Kasumi-1 (cell line): Measurements from ENCODE around the gene FHL2.

Experiments
- DNase-seq, 2 experiments: peaks; one replicate each; lab custom pipeline; 2025; lab: John Stamatoyannopoulos, UW

The FHL2 gene

DNA sequence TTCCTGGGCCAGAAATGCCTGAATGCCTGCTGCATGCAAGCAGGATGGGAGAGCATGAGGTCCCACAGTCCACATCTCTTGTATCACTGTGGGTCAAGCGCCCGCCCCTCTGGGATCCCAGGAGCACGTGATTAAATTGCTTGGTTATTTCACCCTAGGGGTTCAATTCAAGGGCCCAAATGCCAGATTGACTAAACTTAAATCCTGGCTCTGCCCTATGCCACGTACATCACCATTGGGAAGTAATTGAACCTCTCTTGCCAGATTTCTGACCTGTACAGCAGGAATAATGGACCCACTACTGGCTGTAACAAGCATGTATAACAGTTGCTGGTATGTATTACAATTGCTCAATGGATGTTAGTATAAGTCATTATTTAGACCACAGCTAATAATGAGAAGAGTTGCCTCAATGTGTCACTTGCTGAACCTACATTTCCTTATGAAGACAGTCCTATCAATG, 19.9 kb downstream of the FHL2 start:
- no peak for DNase-seq

DNA sequence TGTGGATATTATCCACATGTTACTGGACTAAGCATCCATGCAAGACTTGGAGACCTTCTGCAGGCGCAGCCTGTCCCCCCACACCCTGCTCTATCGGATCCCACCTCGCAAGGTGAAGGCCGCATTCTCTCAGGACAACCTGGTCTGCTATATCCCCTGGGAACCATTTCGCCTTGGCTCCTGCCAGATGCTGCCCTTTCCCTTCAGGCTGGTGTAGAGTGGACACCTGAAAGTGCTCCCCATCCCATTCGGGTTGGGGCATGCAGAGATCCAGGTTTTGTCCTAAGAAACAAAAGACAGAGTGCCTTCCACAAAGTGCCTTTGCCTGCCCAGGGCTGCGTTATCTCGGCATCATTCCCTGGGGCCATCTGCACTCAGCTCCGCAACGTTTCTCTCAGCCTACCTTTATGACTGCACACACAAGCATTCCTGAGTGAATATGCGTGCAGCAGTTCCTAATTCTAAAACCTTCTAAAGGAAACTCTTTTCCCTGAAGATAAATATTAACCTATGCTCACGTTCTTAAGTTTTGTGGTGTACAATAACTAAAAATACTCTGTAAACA, 20.5 kb downstream of the FHL2 start:
- no peak for DNase-seq

DNA sequence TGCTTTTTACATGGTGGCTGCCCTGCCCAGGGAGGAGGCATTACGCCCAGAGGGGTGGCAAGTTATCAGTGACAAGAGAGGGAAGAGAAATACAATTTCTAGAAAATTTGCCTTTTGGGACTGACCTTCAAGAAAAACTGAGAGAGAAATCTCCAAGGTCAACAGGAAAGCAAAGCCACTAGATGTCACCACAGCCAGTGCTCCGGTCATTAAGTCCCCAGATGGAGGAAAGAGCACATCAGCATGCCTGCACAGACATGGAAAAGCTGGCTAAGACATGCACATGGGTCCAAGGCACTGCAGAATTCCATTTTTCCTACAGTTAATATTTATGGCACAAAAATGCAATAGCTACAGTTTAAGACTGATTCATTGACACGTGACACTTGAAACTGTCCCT, 21.0 kb downstream of the FHL2 start:
- DNase-seq: no peak

DNA sequence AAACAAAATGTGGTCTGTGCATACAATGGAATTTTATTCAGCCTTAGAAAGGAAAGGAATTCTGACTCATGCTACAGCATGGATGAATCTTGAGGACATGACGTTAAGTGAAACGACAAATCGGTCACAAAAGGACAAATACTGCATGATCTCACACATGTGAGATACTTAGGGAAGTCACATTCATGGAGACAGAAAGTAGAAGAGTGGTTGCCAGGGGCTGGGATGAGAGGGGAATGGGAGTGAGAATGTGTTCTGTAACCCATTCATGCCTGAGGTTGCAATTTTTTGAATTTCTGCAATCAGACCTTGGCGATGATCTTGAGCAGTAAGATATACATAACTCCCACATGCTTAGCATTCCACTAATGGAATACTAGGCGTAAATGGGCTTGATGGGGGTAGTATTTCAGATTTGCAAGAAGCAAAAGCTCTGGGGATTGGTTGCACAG, 22.0 kb downstream of the FHL2 start:
- no peak for DNase-seq

DNA sequence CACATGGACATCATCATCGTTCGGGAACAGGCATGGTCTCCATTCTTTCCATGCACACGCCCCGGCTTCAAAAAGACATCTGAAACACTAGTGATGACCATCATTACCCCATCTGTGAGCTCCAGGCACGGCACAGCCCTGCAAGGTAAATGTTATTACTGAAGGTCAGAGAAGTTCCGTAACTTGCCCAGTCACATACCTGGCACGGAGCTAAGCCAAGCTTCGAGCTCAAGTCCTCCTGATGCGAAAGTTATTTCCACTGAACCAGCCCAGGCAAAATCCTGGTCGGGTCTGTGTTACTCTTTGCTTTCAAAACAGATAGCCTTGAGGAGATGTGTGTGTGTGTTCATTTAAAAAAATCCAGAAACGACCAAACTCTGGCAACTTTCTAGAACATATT, 22.8 kb downstream of the FHL2 start:
- no peak for DNase-seq

DNA sequence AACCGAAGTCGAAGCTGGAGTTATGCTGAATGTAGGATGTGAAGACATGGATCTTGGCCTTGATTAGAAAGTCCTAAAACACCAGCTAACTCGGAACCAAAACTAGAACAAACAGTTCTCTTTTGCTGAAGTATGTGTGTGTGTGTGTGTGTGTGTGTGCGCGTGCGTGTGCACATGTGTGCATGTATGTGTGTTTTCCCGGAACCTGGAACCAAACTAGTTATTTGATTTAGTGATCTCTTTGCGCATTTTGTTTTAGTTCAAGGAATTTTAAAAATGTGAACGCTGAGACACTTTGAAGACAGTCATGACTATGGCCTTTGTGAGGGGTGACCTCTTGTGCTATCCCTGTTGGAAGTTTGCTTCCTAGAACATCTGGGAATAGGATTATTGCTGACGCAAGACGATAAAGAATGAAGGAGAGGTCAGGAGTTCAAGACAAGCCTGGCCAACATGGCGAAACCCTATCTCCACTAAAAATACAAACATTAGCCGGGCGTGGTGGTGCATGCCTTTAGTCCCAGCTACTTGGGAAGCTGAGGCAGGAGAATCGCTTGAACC, 23.8 kb downstream of the FHL2 start:
- no peak for DNase-seq

DNA sequence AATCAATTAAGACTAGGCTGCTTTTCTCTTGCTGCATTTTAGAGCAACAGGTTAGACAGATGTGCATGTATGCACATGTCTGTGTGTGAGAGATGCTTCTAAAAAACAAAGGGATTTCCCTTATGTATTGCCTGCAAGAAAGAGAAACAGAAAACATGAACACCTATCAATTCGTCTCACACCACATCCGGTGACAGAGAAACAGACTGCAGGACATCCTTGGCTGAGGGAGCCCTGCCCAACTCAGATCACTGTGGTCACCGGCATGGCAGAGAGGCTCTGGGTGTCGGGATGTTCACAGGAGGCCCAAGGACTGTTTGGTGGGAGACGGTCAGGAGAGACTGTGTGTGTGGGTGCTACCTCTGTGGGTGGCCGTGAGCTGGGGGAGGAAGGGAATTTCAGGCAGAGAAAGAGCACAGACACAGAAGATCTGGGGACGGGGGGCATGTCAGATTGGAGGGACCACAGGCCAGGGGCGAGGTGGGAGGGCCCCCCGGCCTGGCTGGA, 24.9 kb downstream of the FHL2 start:
- no peak for DNase-seq

DNA sequence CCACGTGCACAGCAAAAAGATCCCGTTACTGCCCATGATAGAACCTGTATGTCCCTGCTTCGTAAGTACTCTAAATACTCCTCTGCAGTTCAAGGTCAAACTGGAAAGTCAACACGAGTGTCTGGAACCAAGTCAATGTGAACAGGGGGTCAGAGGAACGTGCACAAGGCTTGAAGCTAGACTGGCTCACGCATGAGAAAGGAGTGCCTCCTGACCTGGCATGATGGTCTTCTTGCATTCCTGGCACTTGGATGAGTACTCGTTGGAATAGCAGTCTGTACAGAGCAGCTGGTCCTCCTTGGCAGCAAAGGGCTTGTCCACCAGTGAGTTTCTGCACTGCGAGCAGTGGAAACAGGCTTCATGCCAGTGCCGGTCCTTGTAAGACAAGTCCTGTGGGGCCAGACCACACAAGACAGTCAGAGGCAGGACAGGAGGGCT, 25.5 kb downstream of the FHL2 start:
- no peak for DNase-seq

DNA sequence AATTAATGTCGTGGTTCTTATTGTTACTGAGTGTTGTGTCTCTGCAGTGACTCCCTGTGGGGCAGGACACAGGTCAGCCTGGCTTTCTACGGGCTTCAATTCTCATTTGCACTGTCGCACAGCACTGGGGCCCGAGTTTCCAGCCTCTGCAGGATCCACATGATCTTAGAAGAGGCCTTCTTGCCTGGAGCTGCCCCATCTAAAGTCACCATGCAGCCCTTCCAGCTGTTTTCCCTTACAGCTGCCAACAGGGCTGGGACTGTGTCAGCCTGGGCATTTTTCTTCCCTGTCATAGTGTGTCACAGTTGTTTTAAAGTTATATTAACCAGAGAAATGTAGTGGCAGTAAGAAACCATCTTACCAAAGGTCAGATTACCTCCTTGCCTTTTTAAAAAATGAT, 27.0 kb downstream of the FHL2 start:
- no peak for DNase-seq

DNA sequence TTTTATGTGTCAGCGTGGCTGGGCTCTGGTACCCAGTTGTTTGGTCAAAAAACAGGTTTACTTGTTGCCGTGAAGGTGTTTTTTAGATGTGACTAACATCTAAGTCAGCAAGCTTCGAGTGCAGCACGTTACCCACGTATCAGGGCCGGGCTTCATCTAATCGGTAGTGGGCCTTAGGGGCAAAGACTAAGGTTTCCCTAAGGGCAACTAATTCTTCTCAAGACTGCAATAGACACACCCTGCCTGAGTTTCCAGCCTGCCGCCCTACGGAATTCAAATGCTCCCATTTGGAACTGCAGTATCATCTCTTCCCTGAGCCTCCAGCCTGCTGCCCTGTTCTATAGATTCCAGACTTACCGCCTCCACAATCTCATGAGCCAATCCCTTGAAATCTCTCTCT, 27.7 kb downstream of the FHL2 start:
- no peak for DNase-seq

DNA sequence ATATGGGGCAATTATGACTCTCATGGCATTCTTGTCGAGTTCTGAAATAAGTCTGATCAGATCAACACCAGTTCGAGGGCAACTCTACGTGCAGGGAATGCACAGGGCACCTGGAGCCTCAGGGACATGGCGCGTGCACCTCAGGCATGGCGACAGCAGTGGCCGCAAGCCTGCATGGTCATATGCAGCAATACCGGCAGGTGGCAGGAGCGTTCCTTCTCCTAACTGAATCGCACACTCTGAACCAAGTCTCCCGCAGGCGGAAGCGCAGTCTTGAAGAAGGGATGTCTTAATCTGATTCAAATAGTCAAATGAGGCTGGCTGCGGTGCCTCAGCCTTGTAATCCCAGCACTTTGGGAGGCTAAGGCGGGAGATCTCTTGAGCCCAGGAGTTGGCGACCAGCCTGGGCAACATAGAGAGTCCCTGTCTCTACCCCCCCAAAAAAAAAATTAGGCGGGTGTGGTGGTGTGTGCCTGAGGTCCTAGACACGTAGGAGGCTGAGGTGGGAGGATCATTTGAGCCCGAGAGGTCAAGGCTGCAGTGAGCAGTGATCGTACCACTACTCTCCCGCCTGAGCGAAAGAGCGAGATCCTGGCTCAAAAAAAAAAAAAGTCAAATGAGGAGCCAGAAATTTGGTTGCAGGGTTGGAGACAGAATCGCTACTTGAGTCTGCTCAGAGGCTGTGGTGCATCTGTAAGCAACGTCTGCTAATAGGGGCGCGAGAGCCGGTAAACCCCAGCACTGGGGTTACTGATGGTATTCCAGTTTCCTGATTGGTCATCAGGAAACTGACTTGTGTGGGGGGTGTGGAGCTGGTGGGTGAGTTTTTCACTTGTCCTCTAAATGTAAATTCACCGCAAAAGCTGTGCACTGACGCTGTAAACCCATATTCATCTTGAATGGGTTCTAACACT, 28.8 kb downstream of the FHL2 start:
- peak; percentile 93 to 94 for DNase-seq

DNA sequence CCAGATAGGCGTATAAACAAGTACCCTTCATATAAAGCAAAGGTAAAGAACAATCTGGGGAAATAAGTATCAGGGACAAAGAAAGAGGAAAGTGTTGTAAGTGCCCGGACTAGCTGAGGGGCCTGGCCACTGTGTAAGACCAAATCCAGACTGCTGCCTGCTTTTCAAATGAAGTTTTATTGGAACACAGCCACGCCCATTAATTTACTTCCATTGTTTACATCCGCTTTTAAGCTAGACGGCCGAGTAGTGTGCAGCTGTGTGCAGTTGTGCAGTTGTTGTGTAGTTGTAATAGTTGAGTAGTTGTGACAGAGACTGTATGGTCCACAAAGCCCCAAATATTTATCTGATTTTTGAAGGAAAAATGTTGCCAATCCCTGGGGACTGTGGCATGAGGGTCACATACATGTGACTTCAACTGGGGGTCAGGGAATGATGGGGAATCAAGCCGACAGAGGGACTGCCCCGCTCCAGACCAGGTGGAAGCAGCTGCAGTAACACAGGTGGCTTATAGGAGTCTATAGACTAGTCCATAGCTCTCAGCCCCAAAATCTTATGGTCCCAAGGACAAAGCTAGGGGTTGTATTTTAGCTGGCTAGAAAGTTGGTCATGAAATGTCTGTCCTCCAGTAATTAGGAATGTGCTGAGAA, 30.0 kb downstream of the FHL2 start:
- no peak for DNase-seq

DNA sequence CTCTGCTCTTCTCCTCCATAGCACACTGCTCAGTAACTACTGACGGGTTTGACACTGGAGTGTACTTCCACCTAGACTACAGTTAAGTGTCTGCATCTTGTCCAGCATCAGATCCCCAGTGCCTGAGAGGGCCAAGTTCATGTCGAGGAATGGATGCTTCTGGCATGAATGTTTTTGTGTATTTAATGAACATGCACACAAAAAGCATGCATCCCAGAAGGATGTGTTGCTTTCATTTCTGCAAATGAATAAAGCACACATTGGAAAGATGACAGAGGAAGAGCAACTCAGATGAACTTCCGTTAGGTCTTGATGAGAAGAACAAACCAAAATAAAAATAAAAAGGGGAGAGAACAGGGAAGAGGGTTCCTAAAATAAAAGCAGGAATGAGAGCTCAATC, 33.6 kb downstream of the FHL2 start:
- no peak for DNase-seq

DNA sequence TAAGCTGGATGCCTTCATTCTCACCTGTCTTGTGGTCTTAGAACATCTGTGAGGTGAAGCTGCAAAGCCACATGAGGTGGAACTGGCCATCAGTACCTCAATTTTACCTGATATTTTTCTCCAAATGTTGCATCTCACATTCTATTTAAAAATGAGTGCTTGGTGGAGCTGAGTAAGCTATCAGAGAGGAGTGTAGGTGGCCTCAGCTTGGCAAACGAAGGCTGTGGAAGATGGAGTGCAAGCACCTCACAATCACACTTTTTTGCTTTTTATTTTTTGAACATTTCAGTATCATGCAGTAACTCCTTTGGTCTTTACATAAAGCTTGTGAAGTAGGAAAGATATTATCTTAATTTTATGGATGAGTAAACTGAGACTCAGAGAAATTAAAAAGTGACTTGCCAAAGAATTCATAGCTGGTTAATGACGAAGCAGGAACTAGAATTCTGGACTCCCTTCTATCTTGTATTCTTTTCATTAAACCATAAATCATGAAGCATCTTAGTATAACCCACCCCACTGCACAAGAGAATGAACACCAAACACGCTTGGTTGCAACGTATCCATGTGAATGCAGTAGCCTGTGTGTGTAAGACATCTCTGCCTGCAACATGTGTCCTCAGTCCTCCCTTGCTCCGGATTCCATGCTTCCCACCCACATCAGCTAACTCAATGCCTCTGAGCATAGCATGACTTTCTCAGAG, 34.3 kb downstream of the FHL2 start:
- no peak for DNase-seq

DNA sequence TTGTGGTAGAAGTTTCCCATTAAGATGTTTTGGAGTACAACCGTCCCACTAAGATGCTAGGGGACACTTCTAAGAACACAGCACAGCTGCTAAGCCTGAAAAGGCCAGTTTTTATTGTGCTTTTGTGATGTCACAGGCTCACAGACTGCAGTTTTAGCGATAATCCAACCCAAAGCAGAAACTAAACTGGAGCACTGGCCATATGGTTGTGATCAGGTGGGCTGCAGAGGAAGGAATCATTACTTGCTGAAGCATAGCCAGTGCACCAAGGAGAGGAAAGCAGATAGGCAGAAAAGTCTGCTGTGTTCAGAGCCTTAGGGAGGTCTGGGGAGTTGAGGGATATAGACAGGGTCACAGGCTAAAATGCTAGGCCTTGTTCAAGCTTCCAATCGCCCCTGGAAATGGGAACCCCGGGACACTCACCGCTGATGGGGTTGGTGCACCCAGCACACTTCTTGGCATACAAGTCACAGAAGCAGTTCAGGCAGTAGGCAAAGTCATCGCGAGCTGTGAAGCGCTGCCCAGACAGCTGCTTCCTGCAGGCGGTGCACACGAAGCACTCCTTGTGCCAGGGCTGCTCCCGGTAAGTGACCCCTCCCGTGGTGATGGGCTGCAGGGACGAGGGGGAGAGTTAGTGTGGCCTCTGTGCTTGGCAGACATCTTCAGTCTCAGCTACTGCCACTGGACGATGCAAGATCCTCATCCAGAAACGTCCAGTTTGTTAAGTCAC, 35.8 kb downstream of the FHL2 start:
- no peak for DNase-seq

DNA sequence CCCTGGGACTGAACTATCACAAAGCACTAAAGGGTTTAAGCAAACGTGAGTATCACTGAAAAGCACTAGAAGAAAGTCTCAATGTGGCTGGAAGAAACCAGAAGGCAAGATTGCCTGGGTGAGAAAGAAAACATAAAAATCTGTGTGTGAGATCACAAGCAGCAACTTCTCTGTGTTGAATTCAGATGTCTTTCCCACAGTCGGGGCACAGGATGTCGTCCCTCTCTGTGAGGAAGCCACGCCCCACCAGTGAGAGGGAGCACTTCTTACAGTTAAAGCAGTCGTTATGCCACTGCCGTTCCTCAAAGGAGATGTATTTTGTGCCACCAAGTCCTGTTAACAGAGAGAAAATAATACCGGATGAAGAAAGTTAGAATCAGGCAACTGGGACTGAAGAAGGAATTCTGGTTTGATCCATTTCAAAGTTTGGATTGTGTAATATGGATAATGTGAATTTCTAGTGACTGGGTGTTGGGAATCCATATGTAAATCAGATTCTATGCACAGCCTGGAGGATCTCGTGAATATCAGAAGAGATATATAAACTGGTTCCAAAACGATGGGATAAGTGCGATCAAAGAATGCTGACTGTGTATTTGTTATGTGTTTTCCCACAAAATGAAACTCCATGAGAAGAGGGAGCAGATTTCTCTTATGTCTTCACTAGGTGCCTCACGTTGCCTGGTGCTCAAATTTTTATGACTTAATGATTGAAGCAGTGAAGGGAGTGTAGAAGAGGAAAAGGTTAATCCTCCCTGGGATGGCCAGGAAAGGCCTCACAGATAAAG, 37.6 kb downstream of the FHL2 start:
- DNase-seq: peak; percentile 8 to 46

DNA sequence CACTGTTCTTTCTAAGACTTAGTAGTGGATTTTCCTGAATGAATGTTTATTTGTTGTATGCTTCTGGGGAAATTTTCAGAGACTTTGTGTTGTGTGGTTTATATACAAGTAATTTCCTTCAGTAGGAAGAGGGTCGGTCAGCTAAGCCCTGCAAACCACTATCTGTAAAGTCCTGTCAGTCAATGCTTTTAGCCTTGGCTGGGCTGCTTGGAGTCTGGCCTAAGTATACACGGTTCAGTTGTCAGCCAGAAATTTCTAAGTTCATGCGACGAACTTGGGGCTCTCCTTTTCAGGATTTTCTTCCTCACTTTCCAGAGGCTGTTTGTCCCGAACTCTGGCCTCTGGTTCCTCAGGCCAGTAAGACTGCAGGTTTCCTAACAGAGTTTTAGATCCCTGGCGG, 40.3 kb downstream of the FHL2 start:
- no peak for DNase-seq

DNA sequence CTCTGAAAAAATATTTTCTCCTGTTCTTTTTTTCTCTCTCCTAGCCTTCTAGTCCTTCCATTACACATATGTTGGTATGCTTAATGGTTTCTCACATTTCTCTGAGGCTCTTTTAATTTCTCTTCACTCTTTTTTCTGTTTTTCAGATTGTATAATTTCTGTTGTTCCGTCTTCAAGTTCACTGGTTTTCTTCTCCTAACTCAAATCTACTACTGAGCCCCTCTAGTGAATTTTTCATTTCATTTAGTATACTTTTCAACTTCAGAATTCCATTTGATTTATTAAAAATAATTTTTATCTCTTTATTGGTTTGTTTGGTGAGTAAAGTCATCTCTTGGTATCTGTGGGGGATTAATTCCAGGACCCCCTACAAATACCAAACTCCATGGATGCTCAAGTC, 41.7 kb downstream of the FHL2 start:
- DNase-seq: no peak

DNA sequence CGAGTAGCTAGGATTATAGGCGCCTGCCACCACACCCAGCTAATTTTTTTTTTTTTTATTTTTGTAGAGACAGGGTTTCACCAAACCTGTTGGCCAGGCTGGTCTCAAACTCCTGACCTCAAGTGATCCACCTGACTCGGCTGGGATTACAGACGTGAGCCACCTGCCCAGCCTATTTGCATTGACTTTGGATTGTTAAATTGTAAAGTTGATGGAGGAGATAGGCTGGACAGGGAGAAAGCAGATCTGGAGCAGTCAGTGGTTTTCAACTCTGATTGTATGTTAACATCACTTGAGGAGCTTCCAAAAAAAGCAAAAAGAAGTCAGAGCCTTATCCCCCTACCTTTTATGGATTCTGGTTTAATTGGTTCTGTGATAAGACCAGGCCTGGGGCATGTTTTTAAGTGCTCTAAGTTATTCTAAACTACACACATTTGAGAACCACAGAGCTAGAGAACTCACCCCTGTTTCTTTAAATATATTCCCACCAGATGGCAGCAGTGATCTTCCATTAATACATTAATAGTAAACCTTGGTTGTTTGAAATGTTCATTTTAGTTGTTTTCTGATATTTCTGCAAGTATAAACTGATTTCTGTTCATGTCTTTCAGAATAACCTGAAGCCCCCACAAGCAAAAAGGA, 54.0 kb downstream of the FHL2 start:
- DNase-seq: peak; percentile 58 to 81

DNA sequence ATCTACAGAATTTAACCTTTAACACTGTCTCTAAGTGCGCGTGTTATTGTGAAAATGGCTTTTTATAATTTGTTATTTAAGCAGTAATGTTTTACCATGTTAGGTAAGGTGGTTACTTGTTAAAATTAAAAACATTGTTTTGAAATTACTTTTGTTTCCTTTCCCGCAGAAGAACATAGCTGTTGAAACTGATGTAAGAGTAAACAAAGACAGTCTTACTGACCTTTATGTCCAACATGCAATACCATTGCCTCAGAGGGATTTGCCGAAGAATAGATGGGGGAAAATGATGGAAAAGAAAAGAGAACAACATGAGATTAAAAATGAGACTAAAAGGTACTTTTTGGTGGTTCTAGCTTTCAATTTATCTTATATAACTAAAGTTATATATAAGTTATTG, 59.4 kb downstream of the FHL2 start:
- DNase-seq: no peak
